ENCODE measurements around the gene SLC35F3.

Gene SLC35F3

DNA sequence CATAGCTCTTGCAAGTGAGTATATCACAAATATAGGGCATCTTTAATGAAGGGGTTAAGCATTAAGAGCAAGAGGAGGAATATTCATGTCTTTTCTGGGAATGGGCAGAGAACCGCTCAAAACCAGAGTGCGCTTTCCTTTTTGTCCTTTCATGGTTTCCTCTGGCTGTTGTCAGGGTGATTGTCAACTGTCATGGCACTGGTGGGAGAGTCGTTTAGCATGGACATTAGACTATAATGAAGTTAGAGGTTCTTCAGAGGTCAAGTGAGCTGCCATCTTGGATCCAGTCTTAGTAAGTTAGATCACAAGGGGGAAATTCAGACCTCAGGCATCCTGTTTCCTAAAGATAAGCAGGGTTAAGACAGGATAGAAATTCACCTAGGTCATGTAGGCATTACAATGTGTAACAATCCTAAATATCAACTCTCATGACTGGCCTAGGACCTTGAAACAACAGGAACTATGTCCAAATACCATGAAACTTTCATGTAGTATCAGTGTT lies 456.7 kb downstream of the SLC35F3 start:
- Mint-ChIP-seq H3K4me1 (ENCODE audit: low read depth) (no peaks in the 10 kb centered on the region), H3K9me3 (no peaks in the 10 kb centered on the region), H3K36me3 (ENCODE audit: low read depth) (no peaks in the 10 kb centered on the region), H3K27ac (no peak overlapping the region), H3K27me3 (no peaks in the 10 kb centered on the region), H3K4me3 (no peak overlapping the region)

DNA sequence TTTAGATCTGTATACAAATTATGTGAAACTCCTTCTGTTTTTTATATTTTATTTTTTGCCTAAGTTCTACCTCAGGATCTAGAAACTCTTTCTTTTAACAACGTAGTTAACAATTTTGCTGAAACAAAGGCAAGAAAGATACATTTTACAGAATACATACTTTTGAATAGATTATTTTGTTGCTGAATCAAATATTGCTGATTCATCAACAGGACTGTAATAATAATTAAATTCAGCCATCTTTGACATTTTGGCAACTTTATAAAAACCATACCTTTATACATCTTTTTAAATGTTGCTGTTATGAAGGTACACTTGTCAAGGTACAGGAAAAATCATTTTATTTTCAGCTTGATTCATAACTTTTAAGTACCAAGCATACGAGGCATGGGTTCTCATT lies 458.1 kb downstream of the SLC35F3 start:
- no peak overlapping the region for H3K4me3 Mint-ChIP-seq
- H3K27ac Mint-ChIP-seq, result no peak overlapping the region
- H3K27me3 Mint-ChIP-seq, result no peaks in the 10 kb centered on the region
- H3K9me3 Mint-ChIP-seq, result no peaks in the 10 kb centered on the region
- no peaks in the 10 kb centered on the region for H3K4me1 Mint-ChIP-seq (ENCODE audit: low read depth)
- no peaks in the 10 kb centered on the region for H3K36me3 Mint-ChIP-seq (ENCODE audit: low read depth)

DNA sequence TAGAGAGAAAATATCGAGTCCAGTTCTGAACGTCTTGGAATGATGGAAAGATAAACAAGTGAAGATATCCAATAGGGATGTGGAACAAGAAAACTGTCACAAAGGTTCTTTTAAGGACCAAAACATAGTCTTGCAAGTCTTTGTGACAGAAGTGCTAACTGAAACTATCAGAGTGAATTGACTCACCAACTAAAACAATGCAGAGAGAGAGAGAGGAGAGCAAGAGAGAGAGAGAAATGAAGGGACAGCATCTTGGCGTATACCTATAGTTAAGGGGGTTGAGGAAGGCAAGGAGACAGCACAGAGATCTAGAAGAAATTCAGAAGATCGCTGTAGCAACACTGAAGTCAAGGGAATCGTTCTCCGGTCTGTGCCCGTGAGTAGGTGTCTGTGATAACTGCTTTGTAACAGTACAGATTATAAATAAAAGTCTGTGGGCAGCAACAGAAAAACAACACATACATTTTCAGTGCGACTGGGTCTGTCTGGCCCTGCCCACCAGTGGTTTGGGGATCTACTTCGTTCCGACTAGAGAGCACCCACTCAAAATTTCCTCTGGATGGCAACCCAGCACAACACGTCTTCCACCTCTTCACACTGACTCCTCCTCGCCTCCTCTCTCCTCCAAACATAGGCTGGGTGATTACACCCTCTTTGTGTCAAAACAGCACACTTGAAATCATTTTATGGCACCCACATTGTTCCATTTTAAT lies 464.0 kb downstream of the SLC35F3 start:
- H3K36me3 Mint-ChIP-seq (ENCODE audit: low read depth), result no peaks in the 10 kb centered on the region
- peak overlapping the region; percentile 2 for H3K4me3 Mint-ChIP-seq

DNA sequence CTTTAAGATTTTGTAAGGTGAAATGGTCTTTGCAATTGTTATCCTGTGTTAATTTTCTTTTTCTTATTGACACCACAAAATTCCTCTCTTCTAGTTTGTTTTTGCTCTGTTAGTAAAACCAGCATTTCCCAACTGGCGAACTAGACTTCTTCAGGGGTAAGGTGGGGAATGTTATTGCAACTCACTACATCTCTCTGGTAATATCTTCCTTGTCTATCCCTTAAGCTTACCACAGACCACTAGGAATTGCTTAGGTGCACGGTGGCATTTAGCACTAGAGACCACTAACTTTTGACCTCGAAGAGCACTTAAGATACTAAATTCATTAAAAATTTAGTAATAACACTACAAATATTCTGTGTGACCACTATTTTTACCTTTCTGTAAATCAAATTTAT lies 464.6 kb downstream of the SLC35F3 start:
- peak overlapping the region; percentile 45 for H3K27ac Mint-ChIP-seq
- H3K4me1 Mint-ChIP-seq (ENCODE audit: low read depth), result peaks cover 37% of the 10 kb centered on the region
- no peaks in the 10 kb centered on the region for H3K9me3 Mint-ChIP-seq
- H3K27me3 Mint-ChIP-seq, result no peaks in the 10 kb centered on the region
- H3K4me3 Mint-ChIP-seq, result no peak overlapping the region
- H3K36me3 Mint-ChIP-seq (ENCODE audit: low read depth), result no peaks in the 10 kb centered on the region

More for the DNA sequence above, 464.0 kb downstream of the SLC35F3 start:
- Mint-ChIP-seq H3K27ac (peak overlapping the region; percentile 45), H3K27me3 (no peaks in the 10 kb centered on the region), H3K9me3 (no peaks in the 10 kb centered on the region), H3K4me1 (ENCODE audit: low read depth) (peaks cover 37% of the 10 kb centered on the region)

DNA sequence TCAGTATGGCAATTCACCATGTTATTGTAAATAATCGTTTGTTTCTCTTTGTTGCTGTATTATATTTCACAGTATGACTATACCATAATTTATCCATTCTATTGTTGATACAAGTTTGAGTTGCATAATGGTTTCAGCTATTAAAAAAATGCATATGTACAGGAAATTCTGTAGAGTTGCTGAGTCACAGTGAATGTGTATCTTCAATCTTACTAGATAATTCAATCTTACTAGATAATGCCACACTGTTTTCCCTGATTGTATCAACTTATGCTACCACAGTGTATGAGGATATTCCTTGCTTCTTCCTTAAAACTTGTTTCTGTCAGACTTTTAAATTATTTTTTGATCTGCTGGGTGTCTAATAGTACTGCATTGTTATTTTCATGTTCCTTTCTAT lies 465.3 kb downstream of the SLC35F3 start:
- H3K9me3 Mint-ChIP-seq, result no peaks in the 10 kb centered on the region
- no peaks in the 10 kb centered on the region for H3K27me3 Mint-ChIP-seq
- H3K27ac Mint-ChIP-seq, result peak overlapping the region; percentile 4
- peaks cover 44% of the 10 kb centered on the region for H3K4me1 Mint-ChIP-seq (ENCODE audit: low read depth)
- H3K36me3 Mint-ChIP-seq (ENCODE audit: low read depth), result peaks cover 5% of the 10 kb centered on the region
- H3K4me3 Mint-ChIP-seq, result no peak overlapping the region

DNA sequence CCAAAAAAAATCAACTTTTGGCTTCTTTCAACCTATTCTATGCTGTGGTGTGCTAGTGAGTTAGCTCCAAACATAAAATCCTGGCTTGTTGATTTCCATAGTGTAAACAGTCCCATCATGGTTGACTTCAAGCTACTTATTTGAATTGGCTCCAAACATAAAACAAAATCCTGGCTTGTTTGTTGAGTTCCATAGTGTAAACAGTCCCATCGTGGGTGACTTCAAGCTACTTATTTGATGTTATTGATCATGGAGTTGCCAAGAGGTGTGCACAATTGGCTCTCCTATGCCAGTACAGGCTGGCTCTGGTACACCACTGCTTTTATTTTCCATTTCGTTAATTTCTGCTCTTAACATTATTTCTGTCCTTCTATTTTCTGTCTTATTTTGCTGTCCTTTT lies 466.9 kb downstream of the SLC35F3 start:
- Mint-ChIP-seq H3K27ac (no peak overlapping the region), H3K36me3 (ENCODE audit: low read depth) (peaks cover 15% of the 10 kb centered on the region), H3K4me1 (ENCODE audit: low read depth) (peaks cover 59% of the 10 kb centered on the region), H3K4me3 (no peak overlapping the region), H3K27me3 (no peaks in the 10 kb centered on the region), H3K9me3 (no peaks in the 10 kb centered on the region)

DNA sequence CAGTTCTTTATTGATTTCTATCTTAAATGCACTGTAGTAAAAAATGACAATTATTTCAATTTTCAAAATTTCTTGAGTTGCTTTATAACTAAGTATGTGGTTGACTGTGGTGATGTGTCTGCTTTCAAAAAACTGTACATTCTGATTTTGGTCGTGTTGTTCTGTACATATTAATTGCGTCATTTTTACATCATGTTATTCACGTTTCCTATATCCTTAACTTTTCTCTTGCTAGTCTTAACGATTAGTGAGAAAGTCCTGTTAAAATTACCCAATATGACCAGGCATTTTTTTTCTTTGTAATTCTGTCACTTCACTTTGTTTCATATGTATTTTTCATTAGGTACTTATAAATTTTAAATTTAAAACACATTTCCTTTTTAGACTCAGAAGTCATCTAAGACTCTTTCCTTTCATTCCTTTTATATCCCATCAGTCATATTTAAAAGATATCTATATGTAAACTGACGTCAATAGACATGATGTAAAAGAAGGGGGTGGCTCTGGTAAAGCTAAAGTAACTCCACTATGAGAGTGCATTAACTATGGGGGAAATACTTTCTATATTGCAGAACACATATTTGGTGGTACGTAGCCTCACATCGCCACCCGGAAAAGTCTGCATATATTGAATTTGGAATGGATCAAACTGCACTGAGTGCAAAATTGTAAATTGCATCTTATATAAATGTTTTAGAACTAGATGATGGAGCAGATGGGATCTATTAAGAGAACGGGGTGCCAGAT lies 467.7 kb downstream of the SLC35F3 start:
- Mint-ChIP-seq H3K27ac (peak overlapping the region; percentile 99), H3K9me3 (no peaks in the 10 kb centered on the region), H3K4me1 (ENCODE audit: low read depth) (peaks cover 63% of the 10 kb centered on the region), H3K36me3 (ENCODE audit: low read depth) (peaks cover 20% of the 10 kb centered on the region), H3K4me3 (peak overlapping the region; percentile 96), H3K27me3 (no peaks in the 10 kb centered on the region)

DNA sequence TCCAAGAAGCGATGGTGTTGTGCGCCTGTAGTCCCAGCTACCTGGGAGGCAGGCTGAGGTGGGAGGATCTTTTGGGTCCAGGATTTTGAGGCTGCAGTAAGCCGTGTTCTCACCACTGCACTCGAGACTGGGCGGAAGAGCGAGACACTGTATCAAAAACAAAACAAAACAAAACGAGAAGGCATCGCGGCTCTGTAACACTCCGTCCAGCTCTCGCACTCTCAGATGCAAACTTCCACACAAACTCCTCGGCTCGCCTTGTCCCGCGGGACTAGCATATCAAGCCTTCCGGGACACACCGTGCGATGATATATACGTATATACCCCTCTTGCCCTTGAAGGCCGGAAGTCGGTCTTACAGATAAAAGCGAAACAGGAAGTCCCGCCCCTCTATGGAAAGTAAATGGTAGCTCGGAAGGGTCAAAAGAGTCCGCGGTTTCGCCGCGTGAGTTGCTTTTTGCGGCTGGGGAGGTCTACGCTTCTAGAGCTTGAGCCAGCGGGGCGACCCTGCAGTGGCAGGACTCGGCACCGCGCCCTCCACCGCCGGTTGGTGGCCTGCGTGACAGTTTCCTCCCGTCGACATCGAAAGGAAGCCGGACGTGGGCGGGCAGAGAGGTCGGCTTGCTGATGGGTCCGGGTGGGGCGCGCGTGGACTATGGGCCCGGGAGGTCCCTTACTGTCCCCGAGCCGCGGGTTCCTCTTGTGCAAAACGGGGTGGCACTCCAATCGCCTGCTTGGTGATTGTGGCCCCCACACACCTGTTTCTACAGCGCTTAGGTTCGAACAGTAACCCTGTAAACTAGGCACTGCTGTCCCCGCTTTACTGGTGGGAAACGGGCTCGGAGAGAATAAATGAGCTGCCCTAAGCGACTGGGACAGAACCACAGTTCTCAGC lies 468.8 kb downstream of the SLC35F3 start, which contains the start of gene COA6:
COA6 (plus strand) TSS at position 393 of the 895 bp plus-strand sequence; CDS start at position 404, 11 bp downstream.
- H3K36me3 Mint-ChIP-seq (ENCODE audit: low read depth), result peaks cover 31% of the 10 kb centered on the region
- H3K27me3 Mint-ChIP-seq, result no peaks in the 10 kb centered on the region
- H3K9me3 Mint-ChIP-seq, result no peaks in the 10 kb centered on the region
- peak within 1 kb of the TSS; percentile 96 for H3K4me3 Mint-ChIP-seq
- peak within 1 kb of the TSS; percentile 99 for H3K27ac Mint-ChIP-seq
- H3K4me1 Mint-ChIP-seq (ENCODE audit: low read depth), result peaks cover 66% of the 10 kb centered on the region

DNA sequence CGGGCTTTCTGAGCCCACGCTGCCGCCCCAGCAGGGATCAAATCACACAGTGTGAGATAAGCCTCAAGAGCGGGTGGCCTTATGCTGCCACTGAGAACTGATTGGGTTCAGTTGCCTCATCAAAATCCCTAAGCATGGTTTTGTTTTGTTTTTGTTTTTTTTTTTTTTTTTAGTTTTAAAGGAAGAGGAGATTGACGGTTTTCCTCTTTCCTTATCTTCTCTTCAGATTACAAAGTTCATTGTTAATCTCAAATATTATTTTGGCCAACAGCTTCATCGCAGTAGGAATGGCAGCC lies 469.4 kb downstream of the SLC35F3 start:
- H3K4me3 Mint-ChIP-seq, result peak overlapping the region; percentile 96
- peaks cover 64% of the 10 kb centered on the region for H3K4me1 Mint-ChIP-seq (ENCODE audit: low read depth)
- no peaks in the 10 kb centered on the region for H3K27me3 Mint-ChIP-seq
- H3K27ac Mint-ChIP-seq, result peak overlapping the region; percentile 99
- H3K9me3 Mint-ChIP-seq, result no peaks in the 10 kb centered on the region
- peaks cover 37% of the 10 kb centered on the region for H3K36me3 Mint-ChIP-seq (ENCODE audit: low read depth)
